ENCODE data around the gene B4GALNT3. TPM values are rescaled to one million over a fixed set of nuclear protein-coding genes. Genes with fewer than 3 reads are reported as not detected.
A peak's percentile ranks its signal among the peaks of the same experiment; 100 is the strongest.

The B4GALNT3 gene
- total and polyA plus RNA-seq, 10 of the 15 experiments (the other 5 are each of a cell fraction or from before 2014, with no cell fraction given): 0.05 to 4.2 (median 2.7) TPM; not detected in 1

GRCh38 chr12:580813-581212 lies 121.1 kb downstream of the B4GALNT3 start:
- BruUV-seq (replicated peaks): no TSS peak
- Histone ChIP-seq H3K79me2 (ENCODE audit: control insufficient read depth, insufficient read depth, low read length) (no peaks in the 10 kb centered on the region), H3K9ac (ENCODE audit: control insufficient read depth, insufficient read depth, low read length) (no peak overlapping the region), H3K4me3 (no peak overlapping the region), H2AFZ (ENCODE audit: control insufficient read depth, low read depth, low read length) (no peak overlapping the region), H3K9me3 (replicated peaks; ENCODE audit: control insufficient read depth, insufficient read depth, low read length) (no peaks in the 10 kb centered on the region), H3K4me1 (ENCODE audit: control insufficient read depth, insufficient read depth, low read length) (peaks cover 13% of the 10 kb centered on the region), H3K36me3 (ENCODE audit: control insufficient read depth in 2 of 2, insufficient read depth in 2 of 2, low read length in 1 of 2) (no peaks in the 10 kb centered on the region), H4K20me1 (ENCODE audit: control insufficient read depth, insufficient read depth) (no peaks in the 10 kb centered on the region), H3K27ac (ENCODE audit: control insufficient read depth, insufficient read depth) (no peak overlapping the region), H3K4me2 (ENCODE audit: control insufficient read depth, insufficient read depth) (no peak overlapping the region), H3K27me3 (replicated peaks in 1 of 2; ENCODE audit: control insufficient read depth in 2 of 2, insufficient read depth in 2 of 2, low read length in 1 of 2) (no peaks in the 10 kb centered on the region)
- ATAC-seq (no peak), FAIRE-seq (peak; percentile 27), DNase-seq (ENCODE audit: low read depth, low spot score) (no peak)
- ChIA-PET CTCF (interaction anchor here (2.2 kb wide), 1 partner anchor 11 kb away, joined by 5 read pairs; no protein-coding TSS in a partner anchor), SMC1A (ENCODE audit: uncharacterized antibody, unreplicated experiment) (interaction anchor here (1.1 kb wide), 1 partner anchor 234 kb away, joined by 4 read pairs; no protein-coding TSS in a partner anchor), RAD21 (ENCODE audit: unreplicated experiment) (interaction anchor here (0.7 kb wide), 1 partner anchor 34 kb away, joined by 3 read pairs; no protein-coding TSS in a partner anchor), POLR2A (no interaction called here)
- intact Hi-C loops (cut with micrococcal nuclease; ENCODE audit: unreplicated experiment): no loop called here
- no peak for TF ChIP-seq RELB (IDR thresholded peaks at IDR 0.05; ENCODE audit: low read depth)
- no peak for TF ChIP-seq NR2F1 (conservative IDR thresholded peaks at IDR 0.05)
- TF ChIP-seq STAT3 (IDR thresholded peaks at IDR 0.05; ENCODE audit: low read depth, low read length): no peak
- TF ChIP-seq SIX5 (IDR thresholded peaks at IDR 0.05; ENCODE audit: low read depth, low read length, severe bottlenecking): no peak
- no peak for TF ChIP-seq KLF5 (IDR thresholded peaks at IDR 0.05; ENCODE audit: partially characterized antibody)
- TF ChIP-seq BCL3 (IDR thresholded peaks at IDR 0.05; ENCODE audit: borderline replicate concordance, insufficient read depth, low read depth, low read length, poor library complexity, severe bottlenecking): peak; percentile 15
- no peak for TF ChIP-seq E4F1 (IDR thresholded peaks at IDR 0.05; ENCODE audit: borderline replicate concordance, partially characterized antibody)
- no peak for TF ChIP-seq HDAC2 (IDR thresholded peaks at IDR 0.05)
- TF ChIP-seq NR2C2 (IDR thresholded peaks at IDR 0.05; ENCODE audit: borderline replicate concordance, control insufficient read depth, insufficient read length, low read depth): peak; percentile 5
- peak; percentile 60; the same call in 1 of the 2 replicates for TF ChIP-seq HDGF (IDR thresholded peaks at IDR 0.05)
- no peak for TF ChIP-seq ZBTB33 (IDR thresholded peaks at IDR 0.05)
- TF ChIP-seq TBL1XR1 (IDR thresholded peaks at IDR 0.05; ENCODE audit: low read depth, low read length): no peak
- TF ChIP-seq PKNOX1 (IDR thresholded peaks at IDR 0.05): no peak
- no peak for TF ChIP-seq RELA (IDR thresholded peaks at IDR 0.05; ENCODE audit: borderline replicate concordance, partially characterized antibody)
- in situ Hi-C loops (cut with MboI): no loop called here
- 96% methylated on average over 4 of the region's 4 CpGs for WGBS (ENCODE audit: insufficient coverage, insufficient replicate concordance, low lambda C conversion rate, missing lambda C conversion rate)

Measured in GM12878 (cell line).